ENCODE data around the gene GFPT2. TPM values are rescaled to one million over a fixed set of nuclear protein-coding genes. Genes with fewer than 3 reads are reported as not detected.
"Not testable (repeated sequence)": the region's sequence is repeated elsewhere in the genome, so short reads cannot be mapped to it uniquely, and the experiment has no call there.

The GFPT2 gene
- total RNA-seq, 1 donor from 2014 or later = 13.8 TPM

DNA sequence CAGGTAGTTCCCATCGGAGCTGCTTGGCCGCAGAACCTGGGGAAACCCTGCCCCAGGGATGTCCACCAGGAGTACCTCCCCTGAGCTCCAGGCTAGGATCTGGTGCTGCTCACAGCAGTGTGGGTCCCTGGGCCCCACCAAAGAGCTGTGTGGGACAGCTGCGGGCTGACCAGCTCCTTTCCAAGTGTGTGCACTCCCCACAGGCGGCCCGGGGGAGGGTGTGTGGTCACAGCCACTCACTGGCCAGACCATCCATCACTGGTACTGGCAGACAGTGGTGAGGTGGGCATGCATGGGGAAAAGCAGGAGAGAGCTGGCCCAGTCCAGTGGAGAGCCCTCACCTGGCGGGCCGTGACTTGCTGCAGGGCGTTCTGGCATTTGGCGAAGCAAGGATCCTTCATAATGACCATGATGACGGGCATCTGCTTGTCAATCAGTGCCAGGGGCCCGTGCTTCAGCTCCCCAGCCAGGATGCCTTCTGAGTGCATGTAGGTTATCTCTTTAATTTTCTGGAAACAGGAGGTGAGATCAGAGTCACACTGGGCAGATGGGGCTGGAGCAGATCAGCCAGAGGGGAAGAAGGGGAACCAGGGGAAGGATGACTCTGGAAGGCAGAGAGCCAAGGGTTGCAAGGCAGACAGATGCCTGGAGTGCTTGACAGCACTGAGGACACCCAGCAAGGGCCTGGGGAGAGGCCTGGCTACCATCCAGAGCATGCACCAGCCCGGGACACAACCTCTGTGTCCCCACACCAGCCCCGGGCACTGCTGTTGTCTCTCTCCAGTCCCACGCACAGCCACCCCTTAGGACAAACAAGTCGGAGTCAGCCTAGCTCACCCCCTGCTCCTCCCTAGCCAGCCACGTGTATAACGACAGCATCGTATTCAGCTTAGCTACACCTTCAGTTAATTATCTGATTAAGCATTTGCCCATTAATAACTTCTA lies 48.4 kb downstream of the GFPT2 start:
- peak; percentile 69 for DNase-seq (ENCODE audit: low read depth)

DNA sequence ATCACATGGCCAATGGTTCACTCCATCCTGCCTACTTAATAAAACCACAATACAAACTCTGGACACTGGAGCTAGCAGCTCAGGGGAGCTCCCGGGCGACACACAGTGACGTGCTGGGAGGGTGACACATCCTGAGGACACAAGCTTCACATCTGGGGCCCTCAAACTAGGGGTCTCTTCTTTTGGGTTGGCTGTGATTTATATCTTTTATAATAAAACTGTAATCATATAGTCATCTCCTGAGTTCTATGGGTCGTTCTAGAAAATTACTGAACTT lies 49.2 kb downstream of the GFPT2 start:
- peak; percentile 11 for DNase-seq (ENCODE audit: low read depth)

DNA sequence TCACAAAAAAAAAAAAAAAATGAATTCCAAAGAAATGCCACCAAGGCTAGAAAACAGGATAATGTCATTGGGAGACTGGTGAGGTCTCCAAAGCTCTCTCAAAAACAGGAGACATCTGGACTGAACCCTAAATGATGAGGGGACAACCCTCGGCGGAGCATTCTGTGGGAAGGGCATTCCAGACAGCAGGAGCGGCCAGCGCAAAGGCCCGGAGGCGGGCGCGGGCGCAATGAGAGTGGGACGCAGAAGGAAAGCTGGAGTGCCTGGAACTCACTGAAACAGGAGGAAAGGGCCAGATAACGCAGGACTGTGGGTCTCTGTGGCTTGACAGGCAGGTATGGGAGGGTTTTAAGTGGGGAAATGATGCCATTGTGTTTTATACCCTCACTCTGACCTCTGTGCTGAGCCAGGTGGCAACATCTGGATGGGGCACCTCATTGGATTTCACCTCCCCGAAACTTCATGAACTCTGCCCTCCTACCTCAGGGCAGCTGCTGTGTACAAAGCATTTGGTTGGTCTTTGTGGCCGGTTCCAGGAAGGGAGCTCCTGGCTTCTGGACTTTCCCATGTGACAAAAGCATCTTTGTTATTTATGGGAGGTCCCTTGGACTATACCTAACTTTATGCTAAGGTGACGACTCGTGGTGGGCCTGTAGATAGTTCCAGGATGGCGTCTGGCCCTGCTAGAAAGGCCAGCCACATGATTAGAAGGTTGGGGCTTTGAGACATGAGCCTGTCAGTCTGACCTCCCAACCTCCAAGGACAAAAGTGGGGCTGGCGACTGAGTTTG lies 49.7 kb downstream of the GFPT2 start:
- no peak for DNase-seq (ENCODE audit: low read depth)

GRCh38 chr5:180302256-180302655 lies 50.9 kb downstream of the GFPT2 start:
- DNase-seq (ENCODE audit: low read depth) = no peak

- DNase-seq (ENCODE audit: low read depth) = no peak
Observed at GRCh38 chr5:180301253-180301652, 51.9 kb downstream of the GFPT2 start.

- DNase-seq (ENCODE audit: low read depth) = no peak
Observed at GRCh38 chr5:180299526-180299925, 53.6 kb downstream of the GFPT2 start.

DNA sequence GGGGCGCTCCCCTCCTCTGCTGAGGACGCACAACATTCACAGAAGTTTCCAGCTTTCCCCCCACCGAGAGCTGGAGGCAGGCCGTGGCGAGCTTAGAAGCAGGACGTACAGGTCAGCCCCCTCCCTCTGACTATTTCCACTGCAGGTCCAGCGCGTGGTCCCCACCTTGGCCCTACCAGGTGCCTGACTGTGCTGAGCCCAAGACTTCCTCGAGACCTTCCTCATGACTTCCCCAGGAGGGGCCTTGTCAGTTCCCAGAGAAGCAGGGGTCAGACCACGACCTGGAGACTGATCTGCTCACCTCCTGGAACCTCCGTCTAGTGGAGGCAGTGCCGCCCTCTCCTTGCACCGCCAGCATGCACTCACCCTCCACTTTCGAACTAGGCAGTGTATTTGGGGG lies 54.1 kb downstream of the GFPT2 start:
- not testable (repeated sequence) for DNase-seq (ENCODE audit: low read depth)

DNA sequence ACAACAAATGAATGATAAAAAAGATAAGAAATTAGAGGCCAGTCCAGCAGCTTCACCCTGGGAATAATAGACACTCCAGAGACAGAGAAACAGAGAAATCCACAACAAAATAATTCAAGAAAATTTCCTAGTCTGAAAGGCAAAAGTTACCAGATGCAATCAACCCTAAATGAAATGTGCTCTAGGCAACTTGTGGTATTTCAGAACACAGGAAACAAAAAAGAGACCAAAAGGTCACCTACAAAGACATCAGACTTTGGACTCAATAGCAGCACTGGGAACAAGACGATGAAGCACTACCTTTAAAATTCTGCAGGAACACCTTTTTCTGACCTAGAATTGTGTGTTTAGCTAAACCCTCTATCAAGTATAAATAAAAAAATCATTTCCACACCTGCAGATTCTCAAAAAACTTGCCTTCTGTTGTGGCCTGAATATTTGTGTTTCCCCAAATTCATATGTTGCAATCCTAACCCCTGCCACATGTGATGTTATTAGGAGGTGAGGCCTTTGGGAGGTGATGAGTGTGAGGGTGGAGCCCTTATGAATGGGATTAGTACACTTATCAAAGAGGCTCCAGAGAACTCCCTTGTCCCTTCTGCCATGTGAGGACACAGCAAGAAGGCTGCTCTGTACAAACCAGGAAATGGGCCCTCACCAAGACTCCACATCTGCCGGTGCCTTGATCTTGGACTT lies 55.4 kb downstream of the GFPT2 start:
- DNase-seq (ENCODE audit: low read depth) = no peak

- no peak for DNase-seq (ENCODE audit: low read depth)
Observed at GRCh38 chr5:180296771-180297170, 56.4 kb downstream of the GFPT2 start.

- DNase-seq (ENCODE audit: low read depth) = no peak
Observed at GRCh38 chr5:180294913-180295555, 58.1 kb downstream of the GFPT2 start.

DNA sequence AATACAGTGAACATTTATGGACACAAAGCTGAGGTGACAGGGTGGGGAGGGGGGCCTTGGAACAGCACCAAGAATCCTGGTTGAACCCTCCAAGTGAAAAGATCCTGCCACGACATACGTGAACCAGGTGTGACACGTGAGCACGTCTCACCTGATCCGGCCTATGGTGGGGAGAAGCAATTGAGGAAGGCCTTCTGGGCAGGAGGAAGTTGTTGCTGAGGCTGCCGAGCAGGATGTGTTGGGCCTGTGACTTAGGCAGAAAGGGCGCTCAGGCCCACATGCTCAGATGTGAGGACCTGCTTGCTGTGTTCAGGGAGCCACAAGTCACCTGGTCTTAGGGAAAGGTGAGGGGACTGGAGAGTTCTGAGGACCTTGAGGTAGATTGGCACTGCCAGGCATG lies 58.7 kb downstream of the GFPT2 start:
- no peak for DNase-seq (ENCODE audit: low read depth)

DNA sequence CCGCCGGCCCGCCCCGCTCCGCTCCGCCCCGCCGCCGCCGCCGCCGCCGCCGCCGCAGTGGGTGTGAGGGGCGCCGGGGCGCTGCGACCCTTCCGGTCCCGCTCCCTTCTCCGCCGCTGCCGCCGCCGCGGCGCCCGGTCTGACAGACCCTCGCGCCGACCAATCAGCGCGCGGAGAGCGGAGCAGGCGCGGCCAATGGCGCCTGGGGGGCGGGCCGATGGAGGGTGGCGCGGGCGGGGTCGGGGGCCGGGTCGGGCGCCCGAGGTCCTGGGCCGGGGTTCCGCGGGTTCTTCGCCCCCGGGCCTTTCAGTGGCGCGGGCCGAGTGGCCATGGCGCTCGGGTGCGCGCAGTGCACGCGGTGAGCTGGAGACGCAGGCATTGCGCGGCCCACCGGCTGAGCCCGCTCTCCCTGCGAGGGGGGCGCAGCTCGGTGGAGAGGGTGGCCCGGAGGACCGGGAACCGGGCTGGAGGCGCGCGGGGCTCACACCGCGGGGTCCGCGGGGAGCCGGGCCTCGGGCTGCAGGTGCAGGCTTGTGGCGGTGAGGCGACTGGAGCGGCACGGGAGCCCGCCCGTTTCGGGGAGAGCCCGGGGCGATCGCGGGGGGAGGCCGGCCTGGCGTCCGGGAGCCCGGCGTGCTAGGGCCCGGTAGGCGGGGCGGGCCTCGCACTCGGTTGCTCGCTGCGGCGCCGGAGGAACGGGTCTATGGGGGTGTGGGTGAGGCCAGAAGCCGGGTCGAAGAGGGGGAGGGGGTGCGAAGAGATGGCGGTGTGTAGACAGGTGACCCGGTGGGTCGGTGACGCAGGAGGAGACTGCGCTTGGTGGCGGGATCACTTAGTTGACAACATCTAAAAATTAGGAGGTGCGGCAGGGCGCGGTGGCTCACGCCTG lies 60.9 kb downstream of the GFPT2 start, which contains the start of gene MAPK9:
TSS of gene MAPK9 (minus strand) at position 141 of the 889 bp plus-strand sequence. CDS start 11,522 bp downstream, outside the sequence.
- DNase-seq (ENCODE audit: low read depth) = peak; percentile 87

DNA sequence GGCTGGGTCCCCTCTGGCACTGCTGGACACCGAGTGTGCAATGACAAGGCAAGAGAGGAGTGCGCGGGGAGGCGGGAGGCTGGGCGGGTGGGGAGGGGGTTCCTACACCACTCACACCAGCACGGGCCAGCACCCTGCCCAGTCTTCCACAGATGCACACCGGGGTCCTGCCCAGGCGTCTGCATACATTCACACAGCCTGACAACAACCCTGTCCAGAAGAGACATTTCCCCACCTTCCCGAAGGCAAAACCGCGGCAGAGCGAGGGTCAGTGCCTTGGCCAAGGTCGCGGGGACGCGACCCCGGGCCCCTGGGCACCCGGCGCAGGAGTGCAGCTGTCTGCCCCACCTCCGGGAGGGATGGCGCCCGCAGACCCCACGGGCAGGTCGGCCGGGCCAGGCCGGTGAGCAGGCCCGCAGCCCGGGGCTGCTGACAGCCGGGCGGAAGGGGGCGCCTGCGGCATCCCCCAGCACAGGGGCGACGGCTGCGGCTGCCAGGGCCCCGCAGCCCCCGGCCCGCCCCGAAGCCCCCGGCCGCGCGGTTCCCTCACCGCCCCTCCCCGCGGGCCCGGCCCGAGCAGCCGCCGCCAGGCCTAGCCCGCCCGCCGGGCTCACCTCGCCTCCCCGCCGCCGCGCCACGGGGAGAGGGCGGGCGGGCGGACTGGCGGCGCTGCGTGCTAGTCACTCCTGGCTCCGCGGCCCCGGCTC lies 61.7 kb downstream of the GFPT2 start:
- DNase-seq (ENCODE audit: low read depth) = no peak

- no peak for DNase-seq (ENCODE audit: low read depth)
Observed at GRCh38 chr5:180290568-180291233, 62.4 kb downstream of the GFPT2 start.

GRCh38 chr5:180289966-180290365 lies 63.2 kb downstream of the GFPT2 start:
- DNase-seq (ENCODE audit: low read depth) = no peak

- no peak for DNase-seq (ENCODE audit: low read depth)
Observed at GRCh38 chr5:180289433-180289832, 63.7 kb downstream of the GFPT2 start.

- DNase-seq (ENCODE audit: low read depth) = no peak
Observed at GRCh38 chr5:180287868-180288267, 65.3 kb downstream of the GFPT2 start.

GRCh38 chr5:180287404-180287803 lies 65.7 kb downstream of the GFPT2 start:
- DNase-seq (ENCODE audit: low read depth) = no peak

GRCh38 chr5:180284149-180284548 lies 69.0 kb downstream of the GFPT2 start:
- no peak for DNase-seq (ENCODE audit: low read depth)

Data from myocyte (in vitro differentiated cells).